Measurements from ENCODE around the gene SELENOS. TPM values are rescaled to one million over a fixed set of nuclear protein-coding genes. Genes with fewer than 3 reads are reported as not detected.

SELENOS gene
- total RNA-seq, 1 experiment from 2014 or later: 67.1 TPM

Other genes with a start within 250 kb of the SELENOS start
- gene CHSY1, start 25.4 kb downstream of the SELENOS start, total RNA-seq (2014; rRNA removed; shearing (Covaris generic)): 6.9 and 7.4 TPM in 2 replicates
- 57.3 and 63.0 TPM in 2 replicates for gene SNRPA1, start 17.8 kb upstream of the SELENOS start, total RNA-seq (2014; rRNA removed; shearing (Covaris generic))
- 79.8 and 81.0 TPM in 2 replicates for gene PCSK6, start 212.2 kb upstream of the SELENOS start, total RNA-seq (2014; rRNA removed; shearing (Covaris generic))